HG02759 (cell line): ENCODE results near the gene DNAJC16.
"Not testable (repeated sequence)": the region's sequence is repeated elsewhere in the genome, so short reads cannot be mapped to it uniquely, and the experiment has no call there.

Experiments used
- ATAC-seq: cut with Tn5 transposase; IDR thresholded peaks from one replicate; pipeline ENCODE4 v1.9.1; 2021; ENCODE audit warnings: mild to moderate bottlenecking, moderate library complexity; ENCODE audit not compliant: unreplicated experiment

The DNAJC16 gene

GRCh38 chr1:15578921-15579682 is 52.5 kb downstream of the DNAJC16 start:
- ATAC-seq = no peak

GRCh38 chr1:15579683-15580047 is 53.0 kb downstream of the DNAJC16 start:
- no peak for ATAC-seq

- no peak for ATAC-seq
Measured at GRCh38 chr1:15583016-15583706, 56.5 kb downstream of the DNAJC16 start.

GRCh38 chr1:15584489-15585363 is 58.1 kb downstream of the DNAJC16 start, which contains the start of gene AGMAT:
Gene AGMAT, minus strand, starts transcription at chr1:15585051. Its CDS starts 84 bp downstream, at chr1:15584967.
- ATAC-seq = peak; percentile 67

- ATAC-seq = no peak
Measured at GRCh38 chr1:15592285-15592684, 65.6 kb downstream of the DNAJC16 start.

GRCh38 chr1:15595809-15596617 is 69.4 kb downstream of the DNAJC16 start:
- no peak for ATAC-seq

- ATAC-seq = no peak
Measured at GRCh38 chr1:15598436-15598835, 71.8 kb downstream of the DNAJC16 start.

GRCh38 chr1:15603050-15603965 is 76.7 kb downstream of the DNAJC16 start:
- ATAC-seq = peak; percentile 97

- ATAC-seq = not testable (repeated sequence)
Measured at GRCh38 chr1:15603966-15604282, 77.3 kb downstream of the DNAJC16 start.

- not testable (repeated sequence) for ATAC-seq
Measured at GRCh38 chr1:15604400-15604799, 77.8 kb downstream of the DNAJC16 start.

GRCh38 chr1:15605398-15606383 is 79.0 kb downstream of the DNAJC16 start:
- no peak for ATAC-seq

- ATAC-seq = no peak
Measured at GRCh38 chr1:15609631-15610030, 83.0 kb downstream of the DNAJC16 start.

- no peak for ATAC-seq
Measured at GRCh38 chr1:15610167-15610566, 83.5 kb downstream of the DNAJC16 start.

GRCh38 chr1:15616373-15617172 is 89.9 kb downstream of the DNAJC16 start:
- peak; percentile 9 for ATAC-seq

GRCh38 chr1:15617173-15618076 is 90.8 kb downstream of the DNAJC16 start, which contains the start of gene DDI2:
Gene DDI2, plus strand, starts transcription at chr1:15617458. Its CDS starts 213 bp downstream, at chr1:15617671.
- peak; percentile 88 for ATAC-seq

GRCh38 chr1:15618077-15618654 is 91.5 kb downstream of the DNAJC16 start:
- ATAC-seq = no peak
